Upper lobe of left lung (tissue), 6 donors: ENCODE measurements around the gene DMXL2. TPM values are rescaled to one million over a fixed set of nuclear protein-coding genes. Genes with fewer than 3 reads are reported as not detected.

Source experiments
- ATAC-seq, 2 donors: fragments of 200-7000 bp; cut with Tn5 transposase; one replicate each; pipeline ENCODE4 v1.9.1; 2022; ENCODE audit warnings: mild to moderate bottlenecking in 2 of 2, moderate library complexity in 2 of 2; ENCODE audit not compliant: low FRiP score in 2 of 2
- DNase-seq, 2 donors: peaks; one replicate each; pipeline ENCODE4 v3.0.0-alpha.2; 2019 to 2020
- H3K27ac ChIP-seq, 4 donors: fragments of 200-600 bp; sonication (generic); one replicate each; pipeline ENCODE4 v1.5.1; 2016 to 2019
- H3K27me3 ChIP-seq, 4 donors: fragments of 200-600 bp; sonication (generic); one replicate each; pipeline ENCODE4 v1.5.1; 2017 to 2019
- H3K36me3 ChIP-seq, 4 donors: fragments of 200-600 bp; sonication (generic); one replicate each; pipeline ENCODE4 v1.5.1; 2016 to 2019
- H3K4me1 ChIP-seq, 4 donors: fragments of 200-600 bp; sonication (generic); one replicate each; pipeline ENCODE4 v1.5.1; 2018 to 2019
- H3K4me3 ChIP-seq, 4 donors: fragments of 200-600 bp; sonication (generic); one replicate each; pipeline ENCODE4 v1.5.1; 2017 to 2019; ENCODE audit warnings: mild to moderate bottlenecking in 2 of 4, moderate library complexity in 1 of 4
- H3K9me3 ChIP-seq, 4 donors: fragments of 200-600 bp; sonication (generic); one replicate each; pipeline ENCODE4 v1.5.1; 2018 to 2019
- EP300 ChIP-seq, 4 donors: sonication (generic); formaldehyde crosslinking; IDR thresholded peaks; one replicate each; pipeline ENCODE4 v1.5.1; 2017; ENCODE audit warnings: antibody characterized with exemption in 4 of 4, control low read depth in 2 of 4
- POLR2A ChIP-seq, 4 donors: fragments of 450-650 bp; IDR thresholded peaks; one replicate each; pipeline ENCODE4 v1.5.1; 2016 to 2017; ENCODE audit warnings: antibody characterized with exemption in 4 of 4, mild to moderate bottlenecking in 2 of 4
- POLR2AphosphoS5 ChIP-seq, 2 donors: sonication (generic); formaldehyde crosslinking; IDR thresholded peaks; one replicate each; pipeline ENCODE4 v1.5.1; 2017; ENCODE audit warnings: antibody characterized with exemption in 2 of 2
- WGBS, 2 donors: methylation state at CpG; one replicate each; pipeline ENCODE4 v1.1.5; 2017 to 2018; 5-methylcytosine and 5-hydroxymethylcytosine counted together
- total RNA-seq, 6 donors: library from RNA; depleted of rRNA in 4 of 6; stranded (reverse); fragments of >200 nt in 4 of 6; gene quantifications; one replicate each; pipeline versions ENCODE4 v1.1.0 to v1.2.1, GENCODE V29; 2016 to 2021
- TF ChIP-seq, protein P1 (sequence below), 6 experiments: fragments of 450-650 bp in 4 of 6; fragments of 200-600 bp in 2 of 6; sonication (generic) in 2 of 6; IDR thresholded peaks; one replicate each; pipeline ENCODE4 v1.5.1; 2016 to 2019; ENCODE audit warnings: antibody characterized with exemption in 6 of 6
- donor health status: DM: no; HTN: no; CAD: no; lungs with moderate emphysema.
- donor health status: DM: no; HTN: yes; CAD: no; lungs with severe emphysema.

The DMXL2 gene
- total RNA-seq, 6 donors from 2014 or later, result 39.8 to 140 (median 58.1) TPM

DNA sequence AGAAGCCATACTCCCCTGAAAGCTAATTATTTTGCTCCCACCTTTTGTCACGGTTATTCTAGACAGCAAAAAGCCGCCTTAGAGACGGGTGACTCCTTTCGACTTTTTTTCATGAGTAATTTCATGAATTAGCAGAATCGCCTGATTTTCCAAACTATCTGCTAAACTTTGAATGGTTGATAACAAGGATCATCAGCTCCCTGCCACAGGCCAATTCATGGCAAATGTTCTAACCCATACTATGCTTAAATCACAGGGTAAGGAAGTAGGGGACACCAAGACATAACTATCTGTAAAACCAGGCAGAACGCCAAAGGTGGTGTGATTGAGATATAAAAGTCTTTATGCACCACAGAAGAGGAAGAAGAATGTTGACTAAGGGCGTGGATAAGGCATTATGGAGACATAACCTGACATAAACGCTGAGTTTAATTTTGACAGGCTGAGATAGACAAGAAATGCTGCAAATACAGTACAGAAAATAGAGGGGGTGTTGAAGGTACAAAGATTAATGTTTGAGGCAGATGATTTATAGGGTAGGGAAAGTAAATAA, 891 bp upstream of the DMXL2 start:
- Histone ChIP-seq H3K36me3 (no peaks in the 10 kb centered on the region), H3K4me1 (peaks cover 8 to 16% (median 12%) of the 10 kb centered on the region in 4 donors), H3K27ac (peak overlapping the region; percentile 84 to 95 (median 92)), H3K9me3 (no peaks in the 10 kb centered on the region), H3K27me3 (no peaks in the 10 kb centered on the region), H3K4me3 (peak overlapping the region; percentile 74 to 89 (median 86))
- TF ChIP-seq, protein P1, sequence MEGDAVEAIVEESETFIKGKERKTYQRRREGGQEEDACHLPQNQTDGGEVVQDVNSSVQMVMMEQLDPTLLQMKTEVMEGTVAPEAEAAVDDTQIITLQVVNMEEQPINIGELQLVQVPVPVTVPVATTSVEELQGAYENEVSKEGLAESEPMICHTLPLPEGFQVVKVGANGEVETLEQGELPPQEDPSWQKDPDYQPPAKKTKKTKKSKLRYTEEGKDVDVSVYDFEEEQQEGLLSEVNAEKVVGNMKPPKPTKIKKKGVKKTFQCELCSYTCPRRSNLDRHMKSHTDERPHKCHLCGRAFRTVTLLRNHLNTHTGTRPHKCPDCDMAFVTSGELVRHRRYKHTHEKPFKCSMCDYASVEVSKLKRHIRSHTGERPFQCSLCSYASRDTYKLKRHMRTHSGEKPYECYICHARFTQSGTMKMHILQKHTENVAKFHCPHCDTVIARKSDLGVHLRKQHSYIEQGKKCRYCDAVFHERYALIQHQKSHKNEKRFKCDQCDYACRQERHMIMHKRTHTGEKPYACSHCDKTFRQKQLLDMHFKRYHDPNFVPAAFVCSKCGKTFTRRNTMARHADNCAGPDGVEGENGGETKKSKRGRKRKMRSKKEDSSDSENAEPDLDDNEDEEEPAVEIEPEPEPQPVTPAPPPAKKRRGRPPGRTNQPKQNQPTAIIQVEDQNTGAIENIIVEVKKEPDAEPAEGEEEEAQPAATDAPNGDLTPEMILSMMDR (IDR thresholded peaks at IDR 0.05), result no peak
- TF ChIP-seq POLR2A (IDR thresholded peaks at IDR 0.05) (no peak), EP300 (IDR thresholded peaks at IDR 0.05) (no peak), POLR2AphosphoS5 (IDR thresholded peaks at IDR 0.05) (no peak)
- DNase-seq, result peak in 1 of 2 donors; percentile 34
- ATAC-seq, result peak in 1 of 2 donors; percentile 15
- WGBS, 2 donors, result 5 to 11% methylated on average over 8 of the region's 8 CpGs

GRCh38 chr15:51621936-51622603, 501 bp downstream of the DMXL2 start:
- peak; percentile 60 to 81 for DNase-seq
- peak; percentile 77 to 88 for ATAC-seq
- TF ChIP-seq POLR2AphosphoS5 (IDR thresholded peaks at IDR 0.05), result no peak
- TF ChIP-seq, protein P1 (IDR thresholded peaks at IDR 0.05), result peak in 2 of 6 experiments; percentile 6 to 40
- peak overlapping the region; percentile 84 to 95 (median 92) for H3K27ac ChIP-seq
- no peaks in the 10 kb centered on the region for H3K9me3 ChIP-seq
- H3K4me1 ChIP-seq, result peaks cover 8 to 19% (median 12%) of the 10 kb centered on the region in 4 donors
- H3K36me3 ChIP-seq, result no peaks in the 10 kb centered on the region
- peak overlapping the region; percentile 74 to 89 (median 86) for H3K4me3 ChIP-seq
- H3K27me3 ChIP-seq, result no peaks in the 10 kb centered on the region
- whole genome bisulfite sequencing, 2 donors, result 1 to 2% methylated on average over 24 to 40 of the region's 44 CpGs

- DNase-seq (no peak), ATAC-seq (no peak)
- Histone ChIP-seq H3K27me3 (no peaks in the 10 kb centered on the region), H3K9me3 (no peaks in the 10 kb centered on the region), H3K27ac (peak overlapping the region; percentile 84 to 95 (median 92)), H3K4me1 (peaks cover 8 to 19% (median 12%) of the 10 kb centered on the region in 4 donors), H3K4me3 (peak overlapping the region in 3 of 4 donors; percentile 74 to 88 (median 84)), H3K36me3 (no peaks in the 10 kb centered on the region)
- TF ChIP-seq EP300 (IDR thresholded peaks at IDR 0.05), result no peak
- no peak for TF ChIP-seq POLR2A (IDR thresholded peaks at IDR 0.05)
- TF ChIP-seq, protein P1 (IDR thresholded peaks at IDR 0.05), result no peak
- no peak for TF ChIP-seq POLR2AphosphoS5 (IDR thresholded peaks at IDR 0.05)
- 33 to 43% methylated on average over 6 of the region's 6 CpGs for WGBS, 2 donors
Measured at GRCh38 chr15:51621155-51621765, 1.3 kb downstream of the DMXL2 start.

DNA sequence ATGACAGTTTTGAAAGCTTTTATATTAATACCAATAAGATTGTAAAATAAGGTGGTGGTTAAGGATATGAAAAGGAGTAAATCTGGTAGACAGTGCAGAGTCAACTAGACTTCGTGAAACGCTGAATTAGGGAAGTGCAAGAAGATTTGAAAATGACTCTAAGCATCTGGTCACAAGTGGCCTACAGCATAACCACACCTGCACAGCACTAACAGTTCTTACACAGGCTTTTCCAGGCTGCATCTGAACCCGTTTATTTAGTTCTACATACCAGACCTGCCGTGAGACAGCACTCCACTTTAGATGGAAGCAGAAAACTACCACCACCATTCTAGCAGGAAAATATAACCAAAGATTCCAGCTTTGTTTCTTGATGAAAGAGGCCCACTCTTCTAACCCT, 1.9 kb downstream of the DMXL2 start:
- peak overlapping the region; percentile 24 to 95 (median 89) for H3K27ac ChIP-seq
- peak overlapping the region in 2 of 4 donors; percentile 74 to 84 for H3K4me3 ChIP-seq
- peak in 1 of 4 donors; percentile 57 for TF ChIP-seq POLR2A (IDR thresholded peaks at IDR 0.05)
- TF ChIP-seq EP300 (IDR thresholded peaks at IDR 0.05), result no peak
- DNase-seq (peak in 1 of 2 donors; percentile 31), ATAC-seq (no peak)
- no peaks in the 10 kb centered on the region for H3K9me3 ChIP-seq
- H3K36me3 ChIP-seq, result no peaks in the 10 kb centered on the region
- 49 to 60% methylated on average over 4 of the region's 4 CpGs for WGBS, 2 donors
- H3K4me1 ChIP-seq, result peaks cover 8 to 19% (median 12%) of the 10 kb centered on the region in 4 donors
- no peaks in the 10 kb centered on the region for H3K27me3 ChIP-seq

- 78 to 79% methylated on average over 3 of the region's 3 CpGs for WGBS, 2 donors
- DNase-seq, result no peak
- H3K4me3 ChIP-seq, result peak overlapping the region in 1 of 4 donors; percentile 74
- no peaks in the 10 kb centered on the region for H3K9me3 ChIP-seq
- peak overlapping the region in 2 of 4 donors; percentile 84 to 95 for H3K27ac ChIP-seq
- no peak for TF ChIP-seq POLR2AphosphoS5 (IDR thresholded peaks at IDR 0.05)
- ATAC-seq, result no peak
- peaks cover 8 to 19% (median 12%) of the 10 kb centered on the region in 4 donors for H3K4me1 ChIP-seq
- no peaks in the 10 kb centered on the region for H3K27me3 ChIP-seq
- no peaks in the 10 kb centered on the region for H3K36me3 ChIP-seq
Measured at GRCh38 chr15:51620122-51620521, 2.4 kb downstream of the DMXL2 start.
